GM20431 (cell line): ENCODE measurements around the gene MAD1L1.
"Not testable (repeated sequence)": the region's sequence is repeated elsewhere in the genome, so short reads cannot be mapped to it uniquely, and the experiment has no call there.

Source experiments
- in situ Hi-C: fragments of 300-500 bp; cut with MseI, MboI; formaldehyde crosslinking; loops from one replicate; pipeline ENCODE4 v1.15.0; 2020; ENCODE audit warnings: low sequenced_read_pairs; ENCODE audit not compliant: unreplicated experiment

The MAD1L1 gene

DNA sequence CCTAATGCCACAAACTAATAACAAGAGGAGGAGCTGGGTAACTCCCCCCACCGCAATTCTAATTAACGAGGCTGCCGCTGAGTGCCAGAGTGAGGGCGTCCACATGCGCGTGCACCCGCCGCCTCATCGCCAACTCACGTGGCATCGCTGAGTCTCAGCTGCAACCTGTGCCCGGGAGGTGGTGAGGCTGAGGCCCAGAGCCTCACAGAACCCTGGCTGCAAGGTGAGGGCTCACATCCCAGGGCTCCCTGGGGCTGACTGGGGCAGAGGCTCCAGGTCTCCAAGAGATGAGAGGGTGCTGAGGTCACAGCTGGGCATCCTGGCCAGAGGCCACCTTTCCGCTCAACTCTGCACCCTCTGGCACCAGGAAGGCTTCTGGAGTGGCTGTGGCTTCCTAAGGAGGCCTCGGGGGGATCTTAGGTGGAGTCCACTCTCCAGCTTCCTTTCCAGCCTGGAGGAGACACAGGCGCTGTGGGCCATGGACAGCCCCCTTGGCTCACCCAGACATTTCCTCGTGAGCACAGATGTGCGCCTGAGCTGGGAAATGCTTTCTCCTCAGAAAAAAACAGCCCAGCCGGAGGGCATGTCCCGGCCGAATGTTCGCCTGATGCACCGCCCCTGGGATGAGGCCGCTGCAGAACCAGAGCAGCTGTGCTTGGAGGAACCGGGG lies 242.6 kb downstream of the MAD1L1 start:
- in situ Hi-C loops, result no loop called here

DNA sequence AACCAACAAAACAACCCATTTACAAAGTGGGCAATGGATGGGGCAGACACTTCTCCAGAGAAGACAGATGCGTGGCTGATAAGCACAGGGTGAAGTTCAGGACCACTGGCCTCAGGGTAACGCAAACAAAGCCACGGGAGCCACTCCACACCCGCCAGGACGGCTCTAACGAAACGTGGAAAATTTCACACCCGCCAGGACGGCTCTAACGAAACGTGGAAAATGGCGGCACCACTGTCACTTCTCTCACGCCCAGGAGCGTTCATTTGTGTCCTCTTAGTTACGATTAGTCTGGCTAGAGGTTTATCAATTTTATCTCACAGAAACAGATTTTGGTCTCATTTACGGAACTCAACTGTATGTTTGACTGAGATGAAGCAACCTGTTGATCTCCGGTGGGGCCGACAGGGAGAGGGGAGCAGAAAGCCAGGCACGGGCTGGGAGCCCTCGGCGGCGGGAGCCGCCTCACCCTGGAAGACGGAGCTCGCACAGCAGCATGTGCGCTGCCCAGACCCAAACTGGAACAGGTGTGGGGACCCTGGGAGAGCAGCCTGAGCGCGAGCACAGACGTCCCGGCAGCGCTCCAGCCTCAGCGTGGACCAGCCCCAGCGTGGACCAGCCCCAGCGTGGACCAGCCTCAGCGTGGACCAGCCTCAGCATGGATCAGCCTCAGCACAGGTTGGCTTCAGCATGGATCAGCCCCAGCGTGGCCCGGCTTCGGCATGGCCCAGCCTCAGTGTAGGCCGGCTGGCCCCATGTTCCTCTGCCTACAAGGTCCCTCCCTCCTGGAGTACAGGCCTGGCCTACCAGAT lies 243.5 kb downstream of the MAD1L1 start:
- in situ Hi-C loops, result no loop called here

DNA sequence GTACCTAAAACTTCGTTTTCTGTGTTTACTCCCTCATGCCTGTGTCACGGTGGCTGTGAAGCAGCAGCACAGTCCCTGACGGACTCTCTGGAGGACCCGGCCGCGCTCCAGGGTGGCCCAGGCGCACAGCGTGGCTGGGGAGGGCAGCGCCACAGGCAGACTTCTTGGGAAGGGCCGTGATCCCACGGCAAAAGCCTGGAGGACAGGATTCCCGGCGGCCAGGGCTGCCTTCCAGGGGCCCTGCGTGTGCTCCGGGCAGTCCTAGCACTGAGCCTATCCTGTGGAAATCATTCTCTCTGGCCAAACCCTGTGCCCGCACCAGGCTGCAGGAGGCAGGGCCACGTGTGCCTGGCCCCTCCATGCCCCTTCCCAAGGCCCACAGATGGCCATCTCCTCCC lies 244.2 kb downstream of the MAD1L1 start:
- in situ Hi-C loops, result no loop called here

DNA sequence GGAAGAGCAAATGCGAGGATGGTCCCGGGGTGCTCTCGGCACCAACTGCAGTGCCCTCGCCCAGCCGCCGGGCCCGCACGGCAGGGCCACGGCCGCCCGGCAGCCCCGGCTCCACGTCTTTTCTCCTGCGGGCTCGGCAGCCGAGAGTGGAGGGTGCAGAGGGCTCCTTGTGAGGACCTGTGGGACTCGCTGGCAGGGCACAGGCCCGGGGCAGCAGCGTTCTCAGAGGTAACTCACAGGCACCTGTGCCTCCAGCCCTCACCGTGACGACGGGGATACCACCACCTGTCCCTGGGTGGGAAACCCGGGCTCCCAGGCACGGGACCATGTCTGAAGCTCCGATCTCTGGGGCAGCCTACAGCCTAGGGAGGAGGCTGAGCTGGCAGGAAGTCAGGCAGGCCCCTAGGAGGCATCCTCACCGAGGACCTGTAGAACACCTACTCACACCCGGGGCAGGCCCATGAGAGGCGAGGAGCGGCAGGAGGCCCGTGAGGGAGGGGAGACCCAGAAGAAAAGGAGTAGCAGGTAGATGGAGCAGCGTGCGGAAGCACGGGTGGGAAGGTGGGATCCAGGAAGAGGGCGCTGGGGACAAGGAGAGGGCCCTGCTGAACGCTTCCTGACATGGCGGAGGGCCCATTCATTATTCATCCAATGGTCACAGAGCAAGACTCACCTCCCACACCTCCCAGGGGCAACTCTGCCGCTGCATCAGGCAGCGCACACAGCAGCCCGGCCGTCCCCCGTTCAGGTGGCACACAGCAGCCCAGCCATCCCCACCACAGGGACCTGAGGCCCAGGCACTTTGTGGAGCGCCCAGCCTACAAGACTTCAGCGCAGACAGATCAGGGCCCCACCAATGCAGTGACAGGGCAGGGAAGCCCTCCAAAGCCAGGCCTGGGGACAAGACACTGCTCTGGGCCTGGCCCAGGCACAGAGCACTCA lies 244.9 kb downstream of the MAD1L1 start:
- in situ Hi-C loops, result no loop called here

DNA sequence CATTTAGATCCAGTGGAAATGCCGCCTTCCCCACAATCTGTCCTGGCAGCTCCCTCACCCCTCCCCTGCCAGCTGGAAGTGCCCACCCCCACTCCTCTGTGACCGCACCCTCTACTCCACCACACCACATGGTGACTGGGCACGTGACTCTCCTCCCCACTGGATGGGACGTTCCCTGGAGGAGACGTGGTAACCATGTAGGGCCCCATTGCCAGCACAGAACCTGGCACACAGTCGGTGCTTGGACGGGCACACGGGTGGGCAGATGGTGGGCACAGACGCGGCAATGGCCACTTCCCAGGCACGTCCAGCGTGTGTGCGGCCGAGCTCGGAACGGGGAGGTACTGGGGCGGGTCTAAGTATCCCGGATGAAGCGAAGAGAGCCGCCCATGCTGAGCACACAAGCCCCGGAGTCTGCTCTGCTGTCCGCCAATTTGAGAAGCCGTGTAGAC lies 245.6 kb downstream of the MAD1L1 start:
- in situ Hi-C loops, result no loop called here

DNA sequence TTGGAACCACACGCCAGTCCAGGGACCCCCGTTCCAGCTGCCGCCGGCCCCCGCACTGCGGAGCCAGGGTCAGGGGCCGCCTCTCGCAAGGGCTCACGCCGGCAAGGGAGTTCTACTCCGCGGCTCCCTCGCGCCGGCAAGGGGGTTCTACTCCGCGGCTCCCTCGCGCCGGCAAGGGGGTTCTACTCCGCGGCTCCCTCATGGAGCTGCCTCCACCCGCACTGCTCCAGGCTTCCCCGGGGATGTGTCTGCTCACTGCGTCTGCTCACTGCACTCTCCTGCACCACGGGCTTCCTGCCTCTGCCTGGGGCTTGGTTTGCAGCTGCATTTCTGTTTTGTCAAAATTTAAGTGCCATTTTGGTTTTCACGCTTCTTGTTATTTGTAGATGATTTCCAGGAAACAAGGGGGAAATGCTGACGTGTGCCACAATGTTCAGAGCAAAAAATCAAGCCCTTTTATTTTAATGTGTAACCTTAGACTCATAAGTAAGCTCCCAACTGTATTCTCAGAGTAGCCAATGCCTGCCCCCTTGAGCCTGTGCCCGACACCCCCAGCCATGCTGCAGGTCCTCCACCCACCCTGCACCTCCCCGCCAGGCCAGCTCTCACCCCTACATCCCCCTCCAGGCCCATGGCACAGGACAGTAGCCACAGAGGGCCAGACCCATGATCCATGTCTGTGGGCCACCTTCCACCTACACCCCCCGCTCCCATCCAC lies 246.2 kb downstream of the MAD1L1 start:
- in situ Hi-C loops, result no loop called here

DNA sequence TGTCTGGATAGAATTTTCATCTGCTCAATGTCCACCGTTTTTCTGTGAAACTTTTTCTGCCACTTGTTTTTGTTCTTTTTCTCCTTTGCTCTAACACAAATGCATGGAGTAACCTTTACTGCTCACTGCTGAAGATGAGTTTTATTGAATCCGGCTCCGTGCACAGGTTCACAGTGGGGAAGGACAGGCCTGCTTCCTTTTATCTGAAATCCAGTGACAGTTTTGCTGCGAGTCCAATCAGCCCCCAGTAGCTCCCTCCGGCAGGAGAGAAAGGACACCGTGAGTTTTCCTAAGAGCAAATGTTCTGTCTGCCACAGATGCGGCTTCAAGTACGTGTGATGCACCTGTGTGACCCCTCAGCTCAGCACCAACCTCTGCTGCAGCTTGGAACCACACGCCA lies 246.8 kb downstream of the MAD1L1 start:
- in situ Hi-C loops, result no loop called here

DNA sequence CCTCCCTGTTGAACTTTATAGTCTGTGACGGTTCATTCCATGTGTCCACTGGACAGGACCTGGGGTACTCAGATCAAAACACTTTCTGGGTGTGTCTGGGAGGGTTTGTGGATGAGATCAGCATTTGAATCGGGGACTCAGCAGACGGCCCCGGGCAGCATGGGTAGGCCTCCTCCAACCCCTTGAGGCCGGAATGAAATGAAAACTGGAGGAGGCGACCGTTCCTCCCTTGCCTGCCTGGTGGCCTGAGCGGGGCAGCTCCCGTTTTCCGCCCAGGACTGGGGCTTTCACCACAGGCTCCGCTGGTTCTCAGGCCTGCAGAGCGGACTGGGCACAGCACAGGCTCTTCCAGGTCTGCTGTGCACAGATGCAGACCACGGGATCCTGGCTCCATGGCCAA lies 247.7 kb downstream of the MAD1L1 start:
- in situ Hi-C loops, result no loop called here

DNA sequence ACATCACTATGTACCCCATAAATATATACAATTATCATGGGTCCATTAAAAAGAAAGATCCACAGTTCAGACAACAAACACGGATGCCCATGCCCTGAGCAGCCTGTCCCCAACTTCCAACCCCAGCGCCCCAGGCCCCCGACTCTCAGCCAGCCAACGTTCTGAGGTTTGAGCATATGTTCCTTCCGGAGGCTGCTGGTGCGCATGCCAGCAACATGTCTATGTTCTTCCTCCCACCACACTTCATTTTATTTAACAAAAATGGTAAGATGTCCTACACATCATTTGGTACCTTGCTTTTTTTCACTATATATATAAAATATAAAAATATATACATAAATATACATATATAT lies 250.9 kb downstream of the MAD1L1 start:
- in situ Hi-C loops, result no loop called here

DNA sequence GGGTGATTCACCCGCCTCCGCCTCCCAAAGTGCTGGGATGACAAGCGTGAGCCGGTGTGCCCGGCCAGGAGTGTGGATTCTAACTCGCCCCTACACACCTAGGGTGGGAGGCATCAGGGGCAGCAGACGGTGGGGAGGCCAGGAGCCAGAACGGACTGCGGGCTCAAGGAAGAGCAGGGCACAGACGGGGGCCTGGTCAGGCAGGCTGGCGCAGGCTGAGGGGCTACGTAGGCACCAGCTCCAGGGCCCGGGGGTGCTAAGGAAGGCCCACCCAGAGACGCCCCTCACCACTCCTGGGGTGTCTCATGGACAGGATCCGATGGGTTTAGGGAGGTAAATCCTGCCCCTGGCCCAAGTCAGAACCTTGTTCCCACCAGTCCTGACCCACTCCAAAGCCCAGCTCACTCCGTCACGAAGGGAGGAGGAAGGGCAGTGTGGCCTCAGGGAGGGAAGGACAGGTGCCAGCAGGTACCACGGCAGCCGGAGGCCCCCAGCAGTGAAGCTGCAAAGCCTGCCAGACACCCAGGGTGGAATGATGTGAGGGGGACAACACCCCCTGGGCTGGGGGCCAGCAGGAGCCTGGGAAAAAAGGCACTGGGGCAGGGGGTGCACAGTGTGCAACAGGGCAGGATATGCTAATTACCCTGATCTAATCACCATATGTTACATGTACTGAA lies 251.4 kb downstream of the MAD1L1 start:
- in situ Hi-C loops, result no loop called here

DNA sequence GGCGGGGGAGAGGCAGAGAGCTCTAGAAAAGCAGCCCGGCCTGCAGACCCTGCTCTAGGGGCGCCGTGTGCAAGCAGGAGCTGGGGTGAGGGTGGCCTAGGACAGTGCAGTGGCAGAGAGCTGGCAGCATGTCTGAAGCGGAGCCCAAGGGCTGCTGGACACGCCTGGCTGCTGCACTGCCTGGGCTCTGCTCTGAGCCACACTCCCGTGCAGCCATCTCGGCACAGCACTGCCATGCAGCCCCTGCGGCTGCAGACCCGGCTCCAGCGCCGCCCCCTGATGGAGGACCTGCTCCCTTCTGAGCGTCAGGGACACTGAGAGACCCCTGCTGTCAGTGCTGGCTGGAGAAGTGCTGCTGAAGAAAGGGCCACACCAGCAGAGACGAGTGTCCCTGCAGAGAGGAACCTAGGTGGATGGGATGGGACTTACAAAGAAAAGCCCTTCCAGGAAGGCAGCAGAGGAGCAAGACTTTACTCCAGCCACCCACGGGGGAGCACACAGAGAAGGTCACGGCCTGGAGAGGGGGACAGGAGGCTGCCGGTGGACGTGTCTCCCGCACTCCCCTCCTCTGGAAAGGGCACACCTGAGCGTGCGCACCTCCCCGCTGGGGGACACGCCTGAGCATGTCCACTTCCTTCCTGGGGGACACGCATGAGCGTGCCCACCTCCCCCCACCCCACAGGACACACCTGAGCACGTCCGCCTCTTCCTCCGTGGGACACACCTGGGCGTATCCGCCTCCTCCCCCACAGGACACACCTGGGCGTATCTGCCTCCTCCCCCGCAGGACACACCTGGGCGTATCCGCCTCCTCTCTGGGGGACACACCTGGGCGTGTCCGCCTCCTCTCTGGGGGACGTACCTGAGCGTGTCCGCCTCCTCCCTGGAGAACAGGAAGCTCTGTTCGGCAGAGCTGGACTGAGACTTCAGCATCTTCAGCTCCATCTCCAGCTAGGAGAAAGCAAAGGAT lies 252.9 kb downstream of the MAD1L1 start:
- in situ Hi-C loops, result no loop called here

DNA sequence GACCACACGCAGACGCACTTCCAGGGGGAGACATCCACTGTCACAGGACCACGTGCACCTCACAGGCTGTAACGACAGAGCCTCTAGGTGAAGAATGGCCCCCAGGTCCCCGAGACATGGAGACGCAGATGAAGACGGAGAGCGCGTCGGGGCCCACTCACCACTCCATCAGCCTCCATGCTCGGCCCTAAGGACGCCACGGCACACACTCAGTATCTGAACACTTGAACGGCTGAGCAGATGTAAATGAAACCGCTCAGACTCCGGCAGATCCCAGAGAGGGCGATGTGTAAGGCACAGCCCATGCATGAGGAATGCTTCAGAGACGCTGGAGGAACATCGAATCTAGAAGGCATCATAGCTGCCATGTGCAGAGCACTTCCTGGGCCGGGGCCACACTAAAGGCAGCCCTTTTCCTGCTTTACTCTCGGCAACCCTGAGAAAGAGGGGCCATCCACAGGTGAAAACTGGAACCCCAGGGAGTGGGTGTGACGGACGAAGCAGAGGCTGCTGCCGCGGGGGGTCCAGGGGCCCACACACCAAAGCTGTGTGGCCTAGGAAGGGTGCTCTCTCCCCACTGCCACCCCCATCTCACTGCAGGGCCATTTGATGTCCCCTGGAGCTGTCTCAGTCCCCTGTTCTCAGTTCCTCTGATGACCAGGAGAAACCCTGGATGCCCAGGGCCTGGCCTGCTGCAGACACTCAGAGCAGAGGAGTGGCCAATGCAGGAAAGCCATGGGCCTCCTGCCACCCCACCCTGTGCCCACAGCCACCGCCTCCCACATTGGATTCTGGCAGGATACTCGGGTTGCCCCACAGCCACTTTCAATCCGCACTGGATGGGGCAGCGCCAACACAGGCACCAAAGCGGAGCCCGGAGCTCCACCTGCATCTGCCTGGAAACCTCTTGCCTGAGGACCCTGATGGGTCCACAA lies 253.8 kb downstream of the MAD1L1 start:
- in situ Hi-C loops, result no loop called here

DNA sequence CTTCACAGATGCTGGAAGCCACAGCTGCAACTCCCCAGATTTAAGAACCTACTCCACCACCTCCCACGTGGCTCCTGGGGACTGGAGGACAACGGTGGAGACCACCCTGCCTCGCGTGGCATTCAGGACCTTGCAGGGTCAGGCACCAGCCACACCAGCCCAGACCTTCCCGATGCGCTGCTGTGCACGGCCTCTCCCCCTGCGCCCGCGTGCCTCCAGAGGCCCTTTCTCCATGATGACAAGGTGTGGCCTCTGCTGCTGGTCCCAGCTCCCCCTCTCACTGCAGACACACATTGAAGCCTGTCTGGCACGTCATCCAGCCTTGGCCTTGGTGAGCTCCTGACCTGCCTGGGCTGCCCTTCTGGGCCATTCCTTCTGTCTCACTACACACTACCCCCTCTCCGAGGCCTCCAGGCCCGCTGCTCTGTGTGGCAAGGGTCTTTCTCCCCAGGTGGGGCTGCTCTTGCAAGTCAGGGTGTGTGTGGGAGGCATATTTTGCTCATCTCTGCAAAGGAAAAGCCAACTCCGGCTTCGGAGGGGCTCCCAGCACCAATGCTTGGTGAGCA lies 254.8 kb downstream of the MAD1L1 start:
- in situ Hi-C loops, result no loop called here

DNA sequence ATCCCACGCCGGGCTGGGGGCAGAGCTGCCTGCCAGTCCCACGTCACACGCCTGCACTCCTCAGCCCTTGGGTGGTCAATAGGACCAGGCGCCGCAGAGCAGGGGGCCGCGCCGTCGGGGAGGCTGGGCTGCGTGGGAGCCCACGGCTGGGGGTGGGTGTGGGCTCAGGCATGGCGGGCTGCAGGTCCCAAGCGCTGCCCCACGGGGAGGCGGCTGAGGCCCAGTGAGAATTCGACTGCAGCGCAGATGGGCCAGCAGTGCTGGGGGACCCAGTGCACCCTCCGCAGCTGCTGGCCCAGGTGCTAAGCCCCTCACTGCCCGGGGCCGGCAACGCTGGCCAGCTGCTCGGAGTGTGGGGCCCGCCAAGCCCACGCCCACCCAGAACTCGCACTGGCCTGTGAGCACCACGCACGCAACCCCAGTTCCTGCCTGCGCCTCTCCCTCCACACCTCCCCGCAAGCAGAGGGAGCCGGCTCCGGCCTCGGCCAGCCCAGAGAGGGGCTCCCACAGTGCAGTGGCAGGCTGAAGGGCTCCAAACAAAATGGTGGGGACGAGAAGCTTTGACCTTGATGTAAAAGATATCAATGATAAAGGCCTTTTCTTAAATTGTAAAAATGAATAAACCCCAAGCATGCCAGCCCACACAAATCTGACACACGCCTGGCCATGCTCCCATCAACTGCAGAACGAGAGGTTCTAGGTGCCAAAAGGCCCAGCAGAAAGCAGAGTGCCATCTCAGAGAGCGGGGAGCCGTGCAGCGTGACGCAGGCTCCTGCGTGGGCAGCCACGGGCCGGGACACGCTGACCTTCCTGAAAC lies 255.5 kb downstream of the MAD1L1 start:
- in situ Hi-C loops, result no loop called here

DNA sequence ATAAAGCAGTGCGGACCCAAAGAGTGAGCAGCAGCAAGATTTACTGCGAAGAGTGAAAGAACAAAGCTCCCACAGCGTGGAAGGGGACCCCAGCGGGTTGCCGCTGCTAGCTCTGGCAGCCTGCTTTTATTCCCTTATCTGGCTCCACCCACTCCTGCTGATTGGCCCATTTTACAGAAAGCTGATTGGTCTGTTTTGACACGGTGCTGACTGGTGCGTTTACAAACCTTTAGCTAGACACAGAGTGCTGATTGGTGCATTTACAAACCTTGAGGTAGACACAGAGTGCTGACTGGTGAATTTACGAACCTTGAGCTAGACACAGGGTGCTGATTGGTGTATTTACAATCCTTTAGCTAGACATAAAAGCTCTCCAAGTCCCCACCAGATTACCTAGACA lies 256.2 kb downstream of the MAD1L1 start:
- in situ Hi-C loops, result not testable (repeated sequence)

DNA sequence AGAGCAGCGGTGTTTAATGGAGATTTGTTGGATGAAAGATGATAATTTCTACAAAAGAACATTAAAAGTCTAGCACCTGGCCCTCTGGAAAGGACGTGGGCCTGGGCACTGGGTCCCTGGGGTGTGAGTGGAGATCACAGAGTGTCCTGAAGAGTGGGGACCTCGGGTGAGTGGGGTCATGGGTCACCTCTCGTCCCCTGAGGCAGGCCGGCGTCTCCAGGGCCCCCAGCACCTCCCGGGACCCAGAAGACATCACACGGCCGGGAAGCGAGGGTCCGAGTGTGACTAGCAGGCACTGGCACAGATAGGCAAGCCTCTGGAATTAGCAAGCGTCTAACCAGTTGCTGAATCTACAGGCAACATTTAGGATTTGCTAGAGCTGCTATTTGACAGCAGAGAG lies 257.2 kb downstream of the MAD1L1 start:
- in situ Hi-C loops, result no loop called here
